ENCODE results near the gene MT1A.

- peak; percentile 50 for TF ChIP-seq POLR2AphosphoS5 (IDR thresholded peaks at IDR 0.05; ENCODE audit: low read depth, low read length)
- TF ChIP-seq, protein P1, sequence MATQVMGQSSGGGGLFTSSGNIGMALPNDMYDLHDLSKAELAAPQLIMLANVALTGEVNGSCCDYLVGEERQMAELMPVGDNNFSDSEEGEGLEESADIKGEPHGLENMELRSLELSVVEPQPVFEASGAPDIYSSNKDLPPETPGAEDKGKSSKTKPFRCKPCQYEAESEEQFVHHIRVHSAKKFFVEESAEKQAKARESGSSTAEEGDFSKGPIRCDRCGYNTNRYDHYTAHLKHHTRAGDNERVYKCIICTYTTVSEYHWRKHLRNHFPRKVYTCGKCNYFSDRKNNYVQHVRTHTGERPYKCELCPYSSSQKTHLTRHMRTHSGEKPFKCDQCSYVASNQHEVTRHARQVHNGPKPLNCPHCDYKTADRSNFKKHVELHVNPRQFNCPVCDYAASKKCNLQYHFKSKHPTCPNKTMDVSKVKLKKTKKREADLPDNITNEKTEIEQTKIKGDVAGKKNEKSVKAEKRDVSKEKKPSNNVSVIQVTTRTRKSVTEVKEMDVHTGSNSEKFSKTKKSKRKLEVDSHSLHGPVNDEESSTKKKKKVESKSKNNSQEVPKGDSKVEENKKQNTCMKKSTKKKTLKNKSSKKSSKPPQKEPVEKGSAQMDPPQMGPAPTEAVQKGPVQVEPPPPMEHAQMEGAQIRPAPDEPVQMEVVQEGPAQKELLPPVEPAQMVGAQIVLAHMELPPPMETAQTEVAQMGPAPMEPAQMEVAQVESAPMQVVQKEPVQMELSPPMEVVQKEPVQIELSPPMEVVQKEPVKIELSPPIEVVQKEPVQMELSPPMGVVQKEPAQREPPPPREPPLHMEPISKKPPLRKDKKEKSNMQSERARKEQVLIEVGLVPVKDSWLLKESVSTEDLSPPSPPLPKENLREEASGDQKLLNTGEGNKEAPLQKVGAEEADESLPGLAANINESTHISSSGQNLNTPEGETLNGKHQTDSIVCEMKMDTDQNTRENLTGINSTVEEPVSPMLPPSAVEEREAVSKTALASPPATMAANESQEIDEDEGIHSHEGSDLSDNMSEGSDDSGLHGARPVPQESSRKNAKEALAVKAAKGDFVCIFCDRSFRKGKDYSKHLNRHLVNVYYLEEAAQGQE (IDR thresholded peaks at IDR 0.05; ENCODE audit: low read depth), result no peak
- peak; percentile 43 to 51 (median 50); a peak in 5 of 6 replicates for TF ChIP-seq CTCF (IDR thresholded peaks at IDR 0.05 in 2 of 3, conservative IDR thresholded peaks at IDR 0.05 in 1 of 3; ENCODE audit: borderline replicate concordance in 1 of 3, insufficient read depth in 1 of 3, low read depth in 2 of 3, low read length in 2 of 3)
- TF ChIP-seq JUND (IDR thresholded peaks at IDR 0.05), result no peak
- TF ChIP-seq EZH2phosphoT487 (IDR thresholded peaks at IDR 0.05; ENCODE audit: borderline replicate concordance), result no peak
- TF ChIP-seq SRF (IDR thresholded peaks at IDR 0.05; ENCODE audit: low read depth), result no peak
- TF ChIP-seq SP1 (IDR thresholded peaks at IDR 0.05; ENCODE audit: low read depth), result no peak; the same call in 1 of the 2 replicates
Measured at GRCh38 chr16:56643080-56643778, 4.8 kb downstream of the MT1A start.

Measured in HCT116 (cell line).